ENCODE measurements around the gene TNFSF9.
A peak's percentile ranks its signal among the peaks of the same experiment; 100 is the strongest.
"Not testable (repeated sequence)": the region's sequence is repeated elsewhere in the genome, so short reads cannot be mapped to it uniquely, and the experiment has no call there.

TNFSF9 gene

DNA sequence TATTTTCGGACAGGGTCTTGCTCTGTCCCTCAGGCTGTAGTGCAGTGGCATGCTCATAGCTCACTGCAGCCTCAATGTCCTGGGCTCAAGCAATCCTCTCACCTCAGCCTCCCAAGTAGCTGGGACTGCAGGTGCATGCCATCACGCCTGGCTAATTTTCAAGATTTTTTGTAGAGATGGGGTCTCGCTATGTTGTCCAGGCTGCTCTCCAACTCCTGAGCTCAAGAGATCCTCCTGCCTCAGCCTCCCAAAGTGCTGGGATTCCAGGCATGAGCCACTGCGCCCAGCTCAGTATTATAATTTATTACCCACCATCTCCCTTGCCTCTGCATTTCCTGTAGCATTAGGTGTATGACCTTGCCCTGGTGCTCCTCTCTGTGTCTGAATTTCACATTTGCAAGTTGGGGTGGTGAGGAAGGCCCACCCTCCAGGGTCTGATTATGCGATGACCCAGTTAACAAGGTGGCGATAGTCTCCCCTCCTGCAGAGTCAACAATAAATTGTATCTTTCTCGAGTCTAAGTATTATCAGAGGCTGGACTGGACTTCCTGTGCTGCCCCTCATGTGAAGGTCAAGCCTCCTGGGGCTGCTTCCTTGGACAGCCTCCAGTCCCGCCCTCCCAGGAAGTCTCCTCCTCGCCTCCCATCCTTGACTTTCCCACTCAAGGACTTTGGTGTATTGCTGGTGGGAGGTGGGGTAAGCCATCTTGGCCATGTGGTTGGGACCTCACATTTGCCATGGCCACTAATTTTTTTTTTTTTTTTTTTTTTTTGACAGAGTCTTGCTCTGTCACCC is 27.2 kb upstream of the TNFSF9 start:
- no peak for DNase-seq (ENCODE audit: low read depth)
- H3K4me3 ChIP-seq (ENCODE audit: low read depth, low read length): no peak overlapping the region

DNA sequence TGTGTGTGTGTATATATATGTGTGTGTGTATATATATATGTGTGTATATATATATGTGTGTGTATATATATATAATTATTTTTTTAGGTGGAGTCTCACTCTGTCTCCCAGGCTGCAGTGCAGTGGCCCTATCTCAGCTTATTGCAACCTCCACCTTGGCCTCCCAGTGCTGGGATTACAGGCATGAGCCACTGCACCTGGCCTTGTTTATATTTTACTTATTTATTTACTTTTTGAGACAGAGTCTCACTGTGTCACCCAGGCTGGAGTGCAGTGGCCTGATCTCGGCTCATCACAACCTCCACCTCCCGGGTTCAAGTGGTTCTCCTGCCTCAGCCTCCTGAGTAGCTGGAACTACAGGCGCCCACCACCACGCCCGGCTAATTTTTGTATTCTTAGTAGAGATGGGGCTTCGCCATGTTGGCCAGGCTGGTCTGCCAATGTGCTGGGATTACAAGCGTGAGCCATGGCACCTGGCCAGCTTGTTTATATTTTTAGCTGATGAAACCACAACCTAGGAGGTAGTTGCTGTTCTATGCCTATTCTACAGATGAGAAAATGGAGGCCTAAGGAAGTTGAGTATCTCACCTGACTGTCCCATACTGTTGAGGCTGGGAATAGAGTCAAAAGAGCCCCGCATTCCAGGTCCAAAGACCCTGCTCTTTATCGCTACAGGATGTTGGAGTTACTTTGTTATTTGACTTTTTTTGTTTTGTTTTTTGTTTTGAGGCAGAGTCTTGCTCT is 22.6 kb upstream of the TNFSF9 start:
- H3K4me3 ChIP-seq (ENCODE audit: low read depth, low read length); DNase-seq (ENCODE audit: low read depth): not testable (repeated sequence)

DNA sequence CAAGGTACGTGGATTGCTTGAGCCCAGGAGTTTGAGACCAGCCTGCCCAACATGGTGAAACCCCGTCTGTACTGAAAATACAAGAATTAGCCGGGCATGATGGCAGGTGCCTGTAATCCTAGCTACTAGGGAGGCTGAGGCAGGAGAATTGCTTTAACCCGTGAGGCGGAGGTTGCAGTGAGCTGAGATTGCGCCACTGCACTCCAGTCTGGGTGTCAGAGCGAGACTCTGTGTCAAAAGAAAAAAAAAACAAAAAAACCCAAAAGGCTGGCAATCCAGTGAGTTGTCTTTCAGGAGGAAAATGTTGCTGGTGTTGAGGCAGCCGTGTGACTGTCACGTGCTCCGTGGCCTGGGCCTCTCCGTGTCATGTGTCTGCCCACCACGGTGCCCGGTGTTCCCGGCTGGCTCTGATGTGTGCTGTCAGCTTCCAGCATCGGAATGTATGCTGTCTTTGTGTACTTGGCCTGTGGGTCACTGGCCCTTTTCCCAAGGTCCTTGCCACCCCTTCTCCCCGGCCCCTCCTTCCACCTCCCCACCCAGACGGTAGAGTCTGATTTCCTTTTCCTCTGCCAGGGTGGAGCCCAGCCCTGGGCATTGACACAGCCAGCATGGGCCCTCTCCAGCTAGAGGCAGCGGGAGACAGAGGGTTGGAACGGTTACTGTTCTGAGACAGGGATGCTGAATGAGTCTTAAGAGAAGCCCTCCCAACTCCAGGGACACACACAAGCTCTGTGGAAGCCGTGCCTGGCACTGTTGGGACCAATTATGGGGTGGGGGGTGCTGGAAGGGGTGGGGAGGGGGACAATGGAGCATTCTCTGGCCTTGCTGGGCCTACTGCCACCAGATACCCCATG is 21.5 kb upstream of the TNFSF9 start:
- no peak for DNase-seq (ENCODE audit: low read depth)
- no peak overlapping the region for H3K4me3 ChIP-seq (ENCODE audit: low read depth, low read length)

DNA sequence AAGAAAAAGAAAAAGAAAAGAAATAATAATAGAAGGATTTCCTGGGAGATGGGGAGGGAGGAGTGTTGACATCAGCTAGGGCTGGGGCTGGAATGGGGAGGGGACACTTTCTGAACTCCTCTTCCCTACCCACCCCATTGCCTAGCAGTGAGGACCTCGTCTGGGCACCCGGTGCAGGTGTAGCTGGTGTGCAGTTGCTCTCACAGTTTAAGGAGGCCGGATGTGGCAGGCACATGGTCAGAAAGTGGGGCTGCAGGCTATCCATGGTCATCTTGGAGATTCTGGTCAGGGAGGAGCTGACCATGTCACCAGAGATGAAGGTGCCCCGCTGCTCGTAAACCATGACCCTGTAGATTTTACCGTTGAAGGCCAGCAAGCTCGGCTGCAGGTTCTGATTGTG is 20.2 kb upstream of the TNFSF9 start:
- DNase-seq (ENCODE audit: low read depth): no peak
- no peak overlapping the region for H3K4me3 ChIP-seq (ENCODE audit: low read depth, low read length)

DNA sequence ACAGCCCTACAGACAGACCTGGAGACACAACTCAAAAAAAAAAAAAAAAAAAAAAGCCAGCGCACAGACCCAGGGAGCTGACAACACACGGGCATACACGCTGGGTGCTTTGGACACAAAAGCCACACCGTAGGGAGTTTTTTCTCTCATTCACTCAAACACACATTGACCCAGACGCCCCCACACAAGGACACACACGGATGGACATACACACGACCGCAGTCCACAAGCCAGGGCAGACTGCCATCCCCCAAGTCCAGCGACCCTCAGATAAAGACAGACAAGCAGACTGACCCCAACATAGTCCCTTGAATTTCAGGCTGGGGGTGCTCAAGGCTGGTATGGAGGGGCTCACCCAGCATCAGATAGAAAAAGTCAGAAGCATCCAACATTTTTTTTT is 16.7 kb upstream of the TNFSF9 start:
- H3K4me3 ChIP-seq (ENCODE audit: low read depth, low read length): no peak overlapping the region
- no peak for DNase-seq (ENCODE audit: low read depth)

DNA sequence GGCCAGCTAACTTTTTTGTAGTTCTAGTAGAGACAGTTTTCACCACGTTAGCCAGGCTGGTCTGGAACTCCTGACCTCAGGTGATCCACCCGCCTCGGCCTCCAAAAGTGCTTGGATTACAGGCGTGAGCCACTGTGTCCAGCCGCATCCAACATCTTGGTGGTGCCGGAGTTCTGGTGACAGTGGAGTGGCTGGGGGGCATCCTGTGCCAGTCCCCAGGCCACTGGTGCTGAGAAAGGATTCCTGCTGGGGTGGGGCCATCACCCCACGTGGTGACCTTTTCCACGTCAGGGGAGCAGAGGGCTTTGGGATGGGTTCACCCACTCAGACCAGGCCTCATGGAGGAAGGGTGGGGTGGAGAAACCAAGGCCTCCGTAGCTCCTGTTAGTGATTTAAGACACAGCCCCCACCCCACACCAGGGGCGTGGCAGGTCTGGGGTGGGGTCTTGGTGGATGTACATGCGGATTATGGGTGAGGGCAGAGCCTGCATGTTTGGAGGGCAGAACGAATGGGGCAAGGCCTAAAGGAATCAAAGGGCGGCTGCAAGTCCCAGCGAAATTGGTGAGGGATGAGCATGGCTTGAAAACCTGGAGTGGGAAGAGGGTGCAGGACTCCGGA is 15.8 kb upstream of the TNFSF9 start:
- DNase-seq (ENCODE audit: low read depth): no peak
- H3K4me3 ChIP-seq (ENCODE audit: low read depth, low read length): no peak overlapping the region

DNA sequence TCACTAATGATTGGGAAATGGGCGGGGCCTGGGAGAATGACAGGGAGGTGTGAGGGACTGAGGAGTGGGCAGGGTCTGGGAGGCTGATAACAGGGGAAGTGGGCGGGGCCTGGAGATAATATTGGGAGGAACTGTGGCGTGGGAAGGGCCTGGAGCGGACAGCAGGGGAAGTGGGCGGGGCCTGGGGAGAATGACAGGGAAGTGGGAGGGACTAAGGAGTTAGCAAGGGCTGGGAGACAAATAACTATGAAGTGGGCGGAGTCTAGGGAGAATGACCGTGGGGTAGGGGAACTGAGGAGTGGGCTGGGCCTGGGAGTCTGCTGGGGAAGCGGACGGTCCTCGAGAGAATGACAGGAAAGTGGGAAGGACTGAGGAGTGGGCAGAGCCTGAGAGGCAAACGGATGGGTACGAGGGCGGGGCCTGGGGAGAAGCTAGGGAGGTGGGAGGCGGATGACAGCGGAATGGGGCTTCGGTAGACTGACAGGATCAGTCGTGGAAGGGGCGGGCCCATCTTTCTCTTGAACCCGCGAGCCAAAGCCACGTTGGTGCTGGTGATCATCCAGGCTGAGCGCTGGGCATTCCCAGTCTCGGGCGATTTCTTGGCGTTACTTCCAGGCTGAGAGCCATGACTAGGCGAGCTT is 14.7 kb upstream of the TNFSF9 start:
- DNase-seq (ENCODE audit: low read depth): peak; percentile 48
- H3K4me3 ChIP-seq (ENCODE audit: low read depth, low read length): peak overlapping the region; percentile 59

- no peak for DNase-seq (ENCODE audit: low read depth)
- H3K4me3 ChIP-seq (ENCODE audit: low read depth, low read length): peak overlapping the region; percentile 59
These were observed 14.1 kb upstream of the TNFSF9 start for GRCh38 chr19:6516659-6517291.

GRCh38 chr19:6518145-6518911 is 12.5 kb upstream of the TNFSF9 start:
- no peak for DNase-seq (ENCODE audit: low read depth)
- no peak overlapping the region for H3K4me3 ChIP-seq (ENCODE audit: low read depth, low read length)

GRCh38 chr19:6519289-6519688 is 11.5 kb upstream of the TNFSF9 start:
- DNase-seq (ENCODE audit: low read depth): no peak

GRCh38 chr19:6521718-6522646 is 8.8 kb upstream of the TNFSF9 start:
- H3K4me3 ChIP-seq (ENCODE audit: low read depth, low read length): no peak overlapping the region
- no peak for DNase-seq (ENCODE audit: low read depth)

More at GRCh38 chr19:6519289-6519688, 11.5 kb upstream of the TNFSF9 start:
- H3K4me3 ChIP-seq (ENCODE audit: low read depth, low read length): no peak overlapping the region

- no peak overlapping the region for H3K4me3 ChIP-seq (ENCODE audit: low read depth, low read length)
- DNase-seq (ENCODE audit: low read depth): no peak
These were observed 8.1 kb upstream of the TNFSF9 start for GRCh38 chr19:6522712-6523111.

- no peak for DNase-seq (ENCODE audit: low read depth)
- no peak overlapping the region for H3K4me3 ChIP-seq (ENCODE audit: low read depth, low read length)
These were observed 6.5 kb upstream of the TNFSF9 start for GRCh38 chr19:6524311-6524710.

DNA sequence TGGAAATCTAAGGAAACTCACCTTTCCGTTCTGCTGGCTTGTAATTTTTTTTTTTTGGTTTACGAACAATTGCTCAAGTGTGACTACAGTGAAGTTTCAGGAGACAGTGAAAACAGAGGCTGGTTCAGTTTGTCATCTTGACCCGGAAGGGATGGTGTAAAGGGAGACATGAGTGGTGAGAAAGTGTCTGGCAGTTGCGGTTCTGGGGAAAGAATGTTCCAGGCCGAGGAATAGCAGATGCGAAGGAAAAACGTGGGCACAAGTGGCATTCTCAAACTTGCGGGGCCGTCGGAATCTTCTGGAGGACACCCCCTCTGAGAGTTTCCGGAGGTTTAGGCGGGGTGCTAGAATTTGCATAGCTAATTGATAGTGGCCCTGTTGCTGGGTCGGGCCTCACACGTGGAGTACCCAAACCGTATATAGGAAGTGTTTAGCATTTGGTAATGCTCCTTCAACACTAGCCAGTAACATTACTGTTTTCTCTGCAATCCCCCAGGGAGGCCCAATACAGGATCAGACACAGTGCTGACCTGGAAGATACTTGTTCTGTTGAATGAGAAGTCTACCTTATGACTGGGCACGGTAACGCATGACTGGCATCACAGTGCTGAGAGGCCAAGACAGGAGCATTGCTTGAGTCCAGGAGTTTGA is 2.8 kb upstream of the TNFSF9 start:
- DNase-seq (ENCODE audit: low read depth): no peak

DNA sequence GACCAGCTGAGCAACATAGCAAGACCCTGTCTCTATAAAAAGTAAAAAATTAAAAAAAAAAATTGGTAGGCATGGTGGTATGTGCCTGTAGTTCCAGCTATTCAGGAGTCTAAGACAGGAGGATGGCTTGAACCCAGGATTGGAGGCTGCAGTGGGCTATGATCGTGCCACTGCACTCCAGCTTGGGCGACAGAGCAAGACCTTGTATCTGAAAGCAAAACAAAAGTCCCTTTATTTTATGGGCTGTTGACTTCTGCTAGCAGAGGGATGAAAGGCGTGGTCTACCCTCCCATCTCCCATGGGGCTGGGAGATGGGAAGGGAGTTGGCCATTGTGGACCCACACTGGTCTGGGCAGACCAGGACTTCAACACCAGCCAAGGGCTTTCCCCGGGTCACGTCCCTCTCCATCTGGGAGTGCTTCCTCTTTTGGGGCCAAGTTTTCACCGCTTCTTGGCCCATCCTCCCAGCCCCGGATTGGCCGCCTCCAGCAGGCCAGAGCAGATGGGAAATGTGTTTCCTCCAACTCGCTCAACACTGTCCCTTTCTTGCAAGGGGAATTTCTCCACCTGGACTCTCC is 2.2 kb upstream of the TNFSF9 start:
- no peak for DNase-seq (ENCODE audit: low read depth)

More for the DNA sequence above, 2.8 kb upstream of the TNFSF9 start:
- no peak overlapping the region for H3K4me3 ChIP-seq (ENCODE audit: low read depth, low read length)

GRCh38 chr19:6529351-6529750 is 1.5 kb upstream of the TNFSF9 start:
- no peak for DNase-seq (ENCODE audit: low read depth)
- no peak overlapping the region for H3K4me3 ChIP-seq (ENCODE audit: low read depth, low read length)

More for the DNA sequence above, 2.2 kb upstream of the TNFSF9 start:
- no peak overlapping the region for H3K4me3 ChIP-seq (ENCODE audit: low read depth, low read length)
